Measurements from ENCODE around the gene SV2C.

DNA sequence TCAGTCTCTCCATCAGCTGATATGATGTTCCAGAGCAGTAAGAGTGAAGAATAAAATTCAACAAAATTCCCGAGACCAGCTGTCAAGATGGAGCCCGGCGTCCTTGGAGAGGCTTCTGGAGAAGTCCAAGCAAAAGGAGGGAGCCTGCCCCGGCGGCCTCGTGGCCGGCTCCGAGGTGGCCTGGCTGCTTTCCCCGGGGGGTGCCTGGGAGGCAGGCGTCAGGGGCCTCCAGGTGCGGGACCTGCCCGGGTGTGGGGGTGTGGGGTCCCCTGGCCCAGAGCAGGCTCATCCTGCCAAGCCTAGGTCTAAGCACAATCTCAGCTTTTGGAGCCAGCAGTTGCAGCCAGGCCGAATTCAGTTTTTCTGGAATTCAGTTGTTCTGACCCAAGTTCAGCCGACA, 197.3 kb downstream of the SV2C start:
- TF ChIP-seq, protein P1, sequence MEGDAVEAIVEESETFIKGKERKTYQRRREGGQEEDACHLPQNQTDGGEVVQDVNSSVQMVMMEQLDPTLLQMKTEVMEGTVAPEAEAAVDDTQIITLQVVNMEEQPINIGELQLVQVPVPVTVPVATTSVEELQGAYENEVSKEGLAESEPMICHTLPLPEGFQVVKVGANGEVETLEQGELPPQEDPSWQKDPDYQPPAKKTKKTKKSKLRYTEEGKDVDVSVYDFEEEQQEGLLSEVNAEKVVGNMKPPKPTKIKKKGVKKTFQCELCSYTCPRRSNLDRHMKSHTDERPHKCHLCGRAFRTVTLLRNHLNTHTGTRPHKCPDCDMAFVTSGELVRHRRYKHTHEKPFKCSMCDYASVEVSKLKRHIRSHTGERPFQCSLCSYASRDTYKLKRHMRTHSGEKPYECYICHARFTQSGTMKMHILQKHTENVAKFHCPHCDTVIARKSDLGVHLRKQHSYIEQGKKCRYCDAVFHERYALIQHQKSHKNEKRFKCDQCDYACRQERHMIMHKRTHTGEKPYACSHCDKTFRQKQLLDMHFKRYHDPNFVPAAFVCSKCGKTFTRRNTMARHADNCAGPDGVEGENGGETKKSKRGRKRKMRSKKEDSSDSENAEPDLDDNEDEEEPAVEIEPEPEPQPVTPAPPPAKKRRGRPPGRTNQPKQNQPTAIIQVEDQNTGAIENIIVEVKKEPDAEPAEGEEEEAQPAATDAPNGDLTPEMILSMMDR (conservative IDR thresholded peaks at IDR 0.05 in 1 of 2, IDR thresholded peaks at IDR 0.05 in 1 of 2; ENCODE audit: extremely low read depth in 1 of 2, insufficient read depth in 1 of 2, low read depth in 1 of 2, low read length in 2 of 2), result no peak
- no peak for TF ChIP-seq EZH2 (IDR thresholded peaks at IDR 0.05; ENCODE audit: borderline replicate concordance, low read length)

Data from mammary epithelial cell (primary cell).